ENCODE data around the gene HOXC6.

The HOXC6 gene

GRCh38 chr12:54022960-54023884, 5.0 kb upstream of the HOXC6 start:
- no peak for DNase-seq
- peak overlapping the region in 1 of 2 donors; percentile 44 for H3K4me3 ChIP-seq
- TF ChIP-seq, protein P1, sequence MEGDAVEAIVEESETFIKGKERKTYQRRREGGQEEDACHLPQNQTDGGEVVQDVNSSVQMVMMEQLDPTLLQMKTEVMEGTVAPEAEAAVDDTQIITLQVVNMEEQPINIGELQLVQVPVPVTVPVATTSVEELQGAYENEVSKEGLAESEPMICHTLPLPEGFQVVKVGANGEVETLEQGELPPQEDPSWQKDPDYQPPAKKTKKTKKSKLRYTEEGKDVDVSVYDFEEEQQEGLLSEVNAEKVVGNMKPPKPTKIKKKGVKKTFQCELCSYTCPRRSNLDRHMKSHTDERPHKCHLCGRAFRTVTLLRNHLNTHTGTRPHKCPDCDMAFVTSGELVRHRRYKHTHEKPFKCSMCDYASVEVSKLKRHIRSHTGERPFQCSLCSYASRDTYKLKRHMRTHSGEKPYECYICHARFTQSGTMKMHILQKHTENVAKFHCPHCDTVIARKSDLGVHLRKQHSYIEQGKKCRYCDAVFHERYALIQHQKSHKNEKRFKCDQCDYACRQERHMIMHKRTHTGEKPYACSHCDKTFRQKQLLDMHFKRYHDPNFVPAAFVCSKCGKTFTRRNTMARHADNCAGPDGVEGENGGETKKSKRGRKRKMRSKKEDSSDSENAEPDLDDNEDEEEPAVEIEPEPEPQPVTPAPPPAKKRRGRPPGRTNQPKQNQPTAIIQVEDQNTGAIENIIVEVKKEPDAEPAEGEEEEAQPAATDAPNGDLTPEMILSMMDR (IDR thresholded peaks at IDR 0.05), result no peak
- no peaks in the 10 kb centered on the region for H3K27me3 ChIP-seq
- no peaks in the 10 kb centered on the region for H3K9me3 ChIP-seq
- intact Hi-C loops (cut with DNase I; ENCODE audit: low total_unique reads), result no loop called here
- H3K36me3 ChIP-seq, result no peaks in the 10 kb centered on the region
- peaks cover 0 to 96% (median 68%) of the 10 kb centered on the region in 4 donors for H3K4me1 ChIP-seq
- H3K27ac ChIP-seq, result peak overlapping the region; percentile 98

GRCh38 chr12:54024127-54024526, 4.1 kb upstream of the HOXC6 start:
- intact Hi-C loops (cut with DNase I; ENCODE audit: low total_unique reads), result no loop called here
- DNase-seq, result no peak
- Histone ChIP-seq H3K27ac (peak overlapping the region; percentile 98), H3K9me3 (no peaks in the 10 kb centered on the region), H3K4me1 (peaks cover 0 to 99% (median 70%) of the 10 kb centered on the region in 4 donors), H3K36me3 (no peaks in the 10 kb centered on the region), H3K4me3 (peak overlapping the region; percentile 5 to 44), H3K27me3 (no peaks in the 10 kb centered on the region)
- TF ChIP-seq, protein P1 (IDR thresholded peaks at IDR 0.05), result no peak

- peaks cover 0 to 99% (median 69%) of the 10 kb centered on the region in 4 donors for H3K4me1 ChIP-seq
- TF ChIP-seq, protein P1 (IDR thresholded peaks at IDR 0.05), result no peak
- intact Hi-C loops (cut with DNase I; ENCODE audit: low total_unique reads), result no loop called here
- H3K9me3 ChIP-seq, result no peaks in the 10 kb centered on the region
- DNase-seq, result no peak
- H3K36me3 ChIP-seq, result peaks cover 0 to 4% (median 2%) of the 10 kb centered on the region in 3 donors
- no peaks in the 10 kb centered on the region for H3K27me3 ChIP-seq
- peak overlapping the region; percentile 98 for H3K27ac ChIP-seq
- H3K4me3 ChIP-seq, result peak overlapping the region; percentile 5 to 44
Measured at GRCh38 chr12:54024581-54025305, 3.5 kb upstream of the HOXC6 start.

DNA sequence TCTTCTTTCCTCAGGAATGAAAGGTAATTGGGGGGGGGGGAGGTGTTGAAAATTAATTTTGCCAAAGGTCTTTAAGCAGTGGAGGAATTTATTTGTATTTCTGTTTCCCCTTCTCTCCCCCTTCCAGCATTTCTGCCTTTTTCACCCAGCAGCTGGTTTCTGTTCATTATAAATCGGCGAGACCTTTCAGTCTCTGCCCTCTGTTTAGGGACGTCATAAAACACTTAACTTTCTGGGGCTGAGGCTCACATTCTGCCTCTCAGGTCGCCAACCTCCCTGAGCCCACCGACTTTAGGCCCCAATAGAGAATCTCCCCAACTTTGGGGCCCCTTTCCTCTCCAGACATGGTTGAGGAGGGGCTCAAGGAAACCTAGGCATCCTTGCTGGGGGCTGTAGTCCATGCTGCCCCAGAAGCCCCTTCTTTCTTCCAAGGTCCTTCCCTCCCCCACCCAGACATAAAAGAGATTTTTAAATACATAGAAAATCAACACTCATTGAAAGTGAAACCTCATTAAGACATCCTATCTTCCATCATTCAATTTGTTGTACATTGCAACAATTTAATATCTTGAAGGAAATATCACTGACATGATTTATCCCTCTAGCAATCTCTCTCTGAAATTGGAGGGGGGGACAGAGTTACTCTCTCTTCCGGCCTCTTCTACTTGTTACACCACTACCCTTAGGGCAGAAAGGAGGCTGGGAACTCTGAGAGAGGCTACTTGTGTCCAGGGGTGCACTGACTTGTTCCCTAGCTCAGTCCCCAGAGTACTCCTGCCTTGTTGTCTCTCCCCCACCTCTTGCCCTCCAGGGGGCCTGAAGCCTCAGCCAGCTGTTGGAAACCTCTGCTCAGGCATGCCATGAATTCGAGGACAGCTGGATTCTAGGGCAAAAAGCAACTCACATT, 2.5 kb upstream of the HOXC6 start:
- peaks cover 0 to 90% (median 62%) of the 10 kb centered on the region in 4 donors for H3K4me1 ChIP-seq
- H3K9me3 ChIP-seq, result no peaks in the 10 kb centered on the region
- intact Hi-C loops (cut with DNase I; ENCODE audit: low total_unique reads), result no loop called here
- DNase-seq, result no peak
- H3K27me3 ChIP-seq, result no peaks in the 10 kb centered on the region
- H3K27ac ChIP-seq, result peak overlapping the region; percentile 35 to 98
- H3K4me3 ChIP-seq, result peak overlapping the region in 1 of 2 donors; percentile 12
- TF ChIP-seq, protein P1 (IDR thresholded peaks at IDR 0.05), result no peak
- peaks cover 0 to 11% (median 8%) of the 10 kb centered on the region in 3 donors for H3K36me3 ChIP-seq

All from tibial artery (tissue), 4 donors.